Transverse colon (tissue), 4 donors: ENCODE measurements around the gene TNPO2. TPM values are rescaled to one million over a fixed set of nuclear protein-coding genes. Genes with fewer than 3 reads are reported as not detected.

Source experiments
- DNase-seq: peaks from one replicate; pipeline ENCODE4 v3.0.0-alpha.2; 2019
- H3K27ac ChIP-seq, 4 donors: fragments of 200-600 bp; sonication (generic); 2 replicates each; pipeline ENCODE4 v1.5.1; 2016 to 2018; ENCODE audit warnings: inconsistent platforms in 4 of 4
- H3K27me3 ChIP-seq: fragments of 200-600 bp; sonication (generic); 2 replicates; pipeline ENCODE4 v1.5.1; 2017; ENCODE audit warnings: inconsistent platforms
- H3K36me3 ChIP-seq, 4 donors: fragments of 200-600 bp; sonication (generic); 2 replicates each; pipeline ENCODE4 v1.5.1; 2017 to 2019; ENCODE audit warnings: inconsistent platforms in 4 of 4
- H3K4me1 ChIP-seq, 4 donors: fragments of 200-600 bp; sonication (generic); 2 replicates each; pipeline ENCODE4 v1.5.1; 2017 to 2020; ENCODE audit warnings: inconsistent platforms in 4 of 4
- H3K4me3 ChIP-seq, 4 donors: fragments of 200-600 bp; sonication (generic); 1 replicate in 1 of 4; 2 replicates in 3 of 4; pipeline versions ENCODE4 v1.5.1 to v1.6.1; 2017 to 2019; ENCODE audit warnings: inconsistent platforms in 4 of 4
- H3K9me3 ChIP-seq, 2 donors: fragments of 200-600 bp; sonication (generic); 2 replicates each; pipeline ENCODE4 v1.5.1; 2017 to 2019; ENCODE audit warnings: inconsistent platforms in 2 of 2
- EP300 ChIP-seq: sonication (generic); formaldehyde crosslinking; IDR thresholded peaks from one replicate; pipeline ENCODE4 v1.6.1; 2017; ENCODE audit warnings: antibody characterized with exemption, low read depth
- POLR2A ChIP-seq: fragments of 450-650 bp; IDR thresholded peaks from one replicate; pipeline ENCODE4 v1.6.1; 2016; ENCODE audit warnings: antibody characterized with exemption, mild to moderate bottlenecking, moderate library complexity
- POLR2AphosphoS5 ChIP-seq, 3 donors: sonication (generic); formaldehyde crosslinking; IDR thresholded peaks; one replicate each; pipeline ENCODE4 v1.6.1; 2016; ENCODE audit warnings: antibody characterized with exemption in 3 of 3
- WGBS, 2 donors: methylation state at CpG; one replicate each; pipeline ENCODE4 v1.1.5; 2018; ENCODE audit warnings: low coverage in 1 of 2; 5-methylcytosine and 5-hydroxymethylcytosine counted together
- in situ Hi-C, 4 donors: fragments of 200-750 bp; cut with MboI; loops; one replicate each; pipeline versions ENCODE4 v1.15.0 to v1.15.1; 2017; ENCODE audit warnings: low sequenced_read_pairs in 3 of 4, low pct_ligation_motif_present in 1 of 4, low pct_unique_long_range_greater_than_20kb in 1 of 4
- intact Hi-C: fragments of 100-400 bp; cut with DNase I; formaldehyde crosslinking; loops from one replicate; pipeline ENCODE4 v1.15.1; 2023; ENCODE audit warnings: low total_unique reads
- total RNA-seq, 4 donors: library from RNA; depleted of rRNA; stranded (reverse); fragments of >200 nt; gene quantifications; one replicate each; pipeline ENCODE4 v1.1.0, GENCODE V29; 2016
- TF ChIP-seq, protein P1 (sequence below), 5 experiments: fragments of 200-600 bp in 3 of 5; fragments of 450-650 bp in 2 of 5; sonication (generic) in 3 of 5; IDR thresholded peaks; 1 replicate in 2 of 5; 2 replicates in 3 of 5; pipeline ENCODE4 v1.5.1; 2016 to 2017; ENCODE audit warnings: antibody characterized with exemption in 5 of 5, inconsistent platforms in 3 of 5, mild to moderate bottlenecking in 2 of 5, moderate library complexity in 1 of 5

Gene TNPO2
- total RNA-seq, 4 donors from 2014 or later: 39.2 to 128 (median 62.7) TPM

DNA sequence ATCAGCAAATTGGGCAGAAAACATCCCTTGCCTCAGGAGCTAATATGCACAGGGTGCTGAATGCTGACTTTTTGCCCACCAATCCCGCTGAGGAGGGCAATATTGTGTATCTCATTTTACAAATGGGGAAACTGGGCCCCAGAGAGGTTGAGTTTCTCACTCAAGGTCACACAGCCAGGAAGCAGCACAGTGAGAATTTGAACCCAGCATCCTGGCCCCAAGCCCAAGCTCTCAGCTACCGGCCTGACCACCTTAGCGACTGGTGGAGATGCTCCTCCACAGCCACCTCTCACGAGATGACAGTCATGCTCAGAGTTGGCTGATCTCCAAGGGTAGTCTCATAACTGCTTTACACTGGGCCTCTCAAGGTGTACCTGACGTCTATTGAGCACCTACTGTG is 30.8 kb downstream of the TNPO2 start:
- WGBS, 2 donors: 100% methylated on average over 4 of the region's 5 CpGs; no CpG with 5 or more reads in 1 of the 2 donors
- DNase-seq: no peak
- no peaks in the 10 kb centered on the region for H3K9me3 ChIP-seq
- H3K4me3 ChIP-seq: no peak overlapping the region
- H3K36me3 ChIP-seq: no peaks in the 10 kb centered on the region
- intact Hi-C loops: no loop called here
- H3K4me1 ChIP-seq: peaks cover 0 to 19% (median 12%) of the 10 kb centered on the region in 4 donors
- H3K27ac ChIP-seq: no peak overlapping the region
- TF ChIP-seq POLR2A: no peak
- no peak for TF ChIP-seq EP300
- TF ChIP-seq, protein P1, sequence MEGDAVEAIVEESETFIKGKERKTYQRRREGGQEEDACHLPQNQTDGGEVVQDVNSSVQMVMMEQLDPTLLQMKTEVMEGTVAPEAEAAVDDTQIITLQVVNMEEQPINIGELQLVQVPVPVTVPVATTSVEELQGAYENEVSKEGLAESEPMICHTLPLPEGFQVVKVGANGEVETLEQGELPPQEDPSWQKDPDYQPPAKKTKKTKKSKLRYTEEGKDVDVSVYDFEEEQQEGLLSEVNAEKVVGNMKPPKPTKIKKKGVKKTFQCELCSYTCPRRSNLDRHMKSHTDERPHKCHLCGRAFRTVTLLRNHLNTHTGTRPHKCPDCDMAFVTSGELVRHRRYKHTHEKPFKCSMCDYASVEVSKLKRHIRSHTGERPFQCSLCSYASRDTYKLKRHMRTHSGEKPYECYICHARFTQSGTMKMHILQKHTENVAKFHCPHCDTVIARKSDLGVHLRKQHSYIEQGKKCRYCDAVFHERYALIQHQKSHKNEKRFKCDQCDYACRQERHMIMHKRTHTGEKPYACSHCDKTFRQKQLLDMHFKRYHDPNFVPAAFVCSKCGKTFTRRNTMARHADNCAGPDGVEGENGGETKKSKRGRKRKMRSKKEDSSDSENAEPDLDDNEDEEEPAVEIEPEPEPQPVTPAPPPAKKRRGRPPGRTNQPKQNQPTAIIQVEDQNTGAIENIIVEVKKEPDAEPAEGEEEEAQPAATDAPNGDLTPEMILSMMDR (IDR thresholded peaks at IDR 0.05): no peak
- no peak for TF ChIP-seq POLR2AphosphoS5 (IDR thresholded peaks at IDR 0.05)
- H3K27me3 ChIP-seq: no peaks in the 10 kb centered on the region
- in situ Hi-C loops: no loop called here

DNA sequence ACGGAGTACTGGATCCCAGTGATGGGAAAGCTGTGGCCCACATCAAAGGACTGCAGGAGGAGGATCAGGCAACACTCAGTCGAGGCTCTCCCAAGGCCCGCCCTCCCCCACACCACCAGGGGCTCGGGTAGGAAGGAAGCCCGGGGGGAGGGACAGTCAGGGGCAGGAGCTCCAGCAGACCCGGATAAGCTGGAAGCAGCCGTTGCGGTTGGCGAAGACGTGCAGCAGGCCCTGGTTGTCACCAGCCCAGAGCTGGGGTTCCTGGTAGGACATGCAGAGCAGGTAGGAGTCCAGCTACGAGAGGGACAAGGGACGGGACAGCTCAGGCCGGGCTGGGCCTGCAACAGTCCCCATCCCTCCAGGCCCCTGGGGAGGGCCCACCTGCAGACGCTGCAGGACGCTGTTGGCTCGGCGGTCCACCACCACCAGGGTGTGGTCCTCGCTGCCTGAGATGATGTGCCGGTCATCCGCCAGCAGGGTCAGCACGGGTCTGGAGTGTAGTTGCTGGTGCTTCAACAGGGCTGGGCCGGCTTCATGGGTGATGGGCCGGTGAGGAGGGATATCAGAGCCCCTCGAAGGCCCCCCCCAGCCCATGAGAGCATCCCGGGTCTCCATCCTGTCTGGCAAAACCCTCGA is 34.0 kb downstream of the TNPO2 start:
- WGBS, 2 donors: 83% methylated on average over 26 of the region's 26 CpGs; no CpG with 5 or more reads in 1 of the 2 donors
- no peaks in the 10 kb centered on the region for H3K9me3 ChIP-seq
- DNase-seq: no peak
- H3K36me3 ChIP-seq: no peaks in the 10 kb centered on the region
- H3K27ac ChIP-seq: no peak overlapping the region
- intact Hi-C loops: no loop called here
- no peak overlapping the region for H3K4me3 ChIP-seq
- TF ChIP-seq, protein P1 (IDR thresholded peaks at IDR 0.05): no peak
- in situ Hi-C loops: no loop called here
- H3K27me3 ChIP-seq: no peaks in the 10 kb centered on the region
- H3K4me1 ChIP-seq: no peaks in the 10 kb centered on the region

DNA sequence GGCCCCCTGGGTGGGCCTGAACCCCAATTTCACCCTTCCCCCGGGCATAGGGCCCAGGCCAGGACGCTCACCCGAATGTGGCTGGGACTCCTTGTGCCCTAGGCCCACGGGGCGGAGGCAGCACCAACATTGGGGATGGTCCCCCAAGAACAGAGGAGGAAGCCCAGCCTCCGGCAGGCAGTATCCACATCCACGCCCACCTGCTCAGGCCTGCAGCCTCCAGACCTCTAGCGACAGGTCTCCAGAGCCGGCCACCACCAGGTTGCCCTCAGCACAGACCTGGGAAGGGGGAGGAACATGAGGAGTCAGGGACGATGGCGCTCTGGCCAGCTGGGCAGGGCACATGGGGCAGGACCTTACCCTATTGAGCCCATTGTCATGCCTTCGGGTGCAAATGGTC is 34.7 kb downstream of the TNPO2 start:
- no peaks in the 10 kb centered on the region for H3K9me3 ChIP-seq
- 81% methylated on average over 5 of the region's 12 CpGs; no CpG with 5 or more reads in 1 of the 2 donors for WGBS, 2 donors
- in situ Hi-C loops: no loop called here
- DNase-seq: no peak
- no peaks in the 10 kb centered on the region for H3K27me3 ChIP-seq
- H3K4me3 ChIP-seq: no peak overlapping the region
- no peak overlapping the region for H3K27ac ChIP-seq
- intact Hi-C loops: no loop called here
- no peaks in the 10 kb centered on the region for H3K4me1 ChIP-seq
- no peak for TF ChIP-seq EP300
- no peak for TF ChIP-seq POLR2A
- no peak for TF ChIP-seq POLR2AphosphoS5 (IDR thresholded peaks at IDR 0.05)
- TF ChIP-seq, protein P1 (IDR thresholded peaks at IDR 0.05): no peak
- H3K36me3 ChIP-seq: no peaks in the 10 kb centered on the region

DNA sequence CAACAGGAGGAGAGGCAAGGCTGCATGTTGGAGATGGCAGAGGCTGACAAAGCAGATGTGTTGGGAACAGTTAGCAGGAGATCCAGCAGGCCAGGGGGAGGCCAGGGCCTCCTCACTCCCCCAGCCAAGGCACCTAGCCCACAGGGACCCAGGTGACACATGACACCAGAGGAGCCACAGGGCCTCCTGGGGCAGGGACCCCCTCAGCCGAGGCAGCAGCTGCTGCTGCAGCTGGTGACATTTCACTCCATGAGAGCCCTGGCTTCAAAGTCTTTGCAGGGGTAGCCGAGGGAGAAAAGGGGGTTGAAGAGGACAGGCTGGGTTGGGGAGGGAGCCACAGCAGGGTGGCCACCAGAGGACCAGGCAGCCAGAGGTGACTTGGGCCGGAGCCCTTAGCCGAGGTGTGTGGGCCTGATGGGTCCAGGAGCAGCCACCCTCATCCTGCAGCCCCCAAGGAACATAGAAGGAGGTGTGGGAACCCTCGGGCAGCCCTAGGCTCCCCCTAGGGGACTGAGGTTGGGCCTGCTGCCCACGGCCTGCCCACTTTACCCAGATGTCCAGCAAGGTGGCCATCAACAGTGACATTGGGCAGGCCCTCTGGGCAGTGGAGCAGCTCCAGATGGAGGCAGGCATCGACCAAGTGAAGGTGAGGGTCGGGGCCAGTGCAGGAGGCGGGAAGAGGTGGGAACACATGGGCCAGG is 36.1 kb downstream of the TNPO2 start, which contains the start of gene GNG14:
TSS of gene GNG14 (plus strand) at position 503 of the 701 bp plus-strand sequence. CDS start at position 554, 51 bp downstream.
- no peaks in the 10 kb centered on the region for H3K9me3 ChIP-seq
- no peaks in the 10 kb centered on the region for H3K27me3 ChIP-seq
- no peak within 1 kb of the TSS for H3K27ac ChIP-seq
- no peaks in the 10 kb centered on the region for H3K36me3 ChIP-seq
- in situ Hi-C loops: no loop called here
- TF ChIP-seq POLR2A (no peak), POLR2AphosphoS5 (IDR thresholded peaks at IDR 0.05) (no peak), EP300 (no peak)
- TF ChIP-seq, protein P1 (IDR thresholded peaks at IDR 0.05): no peak
- intact Hi-C loops: no loop called here
- H3K4me3 ChIP-seq: no peak within 1 kb of the TSS
- no peak for DNase-seq
- H3K4me1 ChIP-seq: no peaks in the 10 kb centered on the region
- WGBS, 2 donors: 81% methylated on average over 9 of the region's 9 CpGs; no CpG with 5 or more reads in 1 of the 2 donors
